B cell (primary cell): ENCODE data around the gene HLX.

ENCODE experiments used
- CTCF ChIP-seq: fragments of 200-600 bp; IDR thresholded peaks from one replicate; pipeline ENCODE4 v1.8.0; 2022; ENCODE audit warnings: antibody characterized with exemption, mild to moderate bottlenecking
- EZH2 ChIP-seq: IDR thresholded peaks from 2 replicates; pipeline ENCODE4 v1.6.1; 2012; ENCODE audit warnings: borderline replicate concordance, low read depth, mild to moderate bottlenecking, moderate library complexity, low read length; ENCODE audit not compliant: insufficient read depth, poor library complexity, severe bottlenecking

- TF ChIP-seq CTCF (no peak), EZH2 (no peak)
Observed at GRCh38 chr1:220889333-220889732, 10.1 kb downstream of the HLX start.
